BLaER1 treated with 17β-estradiol and CSF1 and Interleukin-3, amounts not matched to agents 10 nM and 100 nM (cell line): ENCODE measurements around the gene CHST3.

ENCODE experiments used
- H3K27ac ChIP-seq, 11 experiments: shearing (Covaris generic); formaldehyde crosslinking; 2 replicates each; pipeline ENCODE4 v1.8.1; 2022
- H3K27me3 ChIP-seq, 11 experiments: shearing (Covaris generic); formaldehyde crosslinking; 2 replicates each; pipeline ENCODE4 v1.8.1; 2022
- H3K36me3 ChIP-seq, 11 experiments: shearing (Covaris generic); formaldehyde crosslinking; 2 replicates each; pipeline ENCODE4 v1.8.1; 2022
- H3K4me1 ChIP-seq, 10 experiments: shearing (Covaris generic); formaldehyde crosslinking; 2 replicates each; pipeline ENCODE4 v1.8.1; 2022
- H3K4me2 ChIP-seq, 11 experiments: shearing (Covaris generic); formaldehyde crosslinking; 2 replicates each; pipeline ENCODE4 v1.8.1; 2022
- H3K4me3 ChIP-seq, 10 experiments: shearing (Covaris generic); formaldehyde crosslinking; 2 replicates each; pipeline ENCODE4 v1.8.1; 2022
- H3K9ac ChIP-seq, 11 experiments: shearing (Covaris generic); formaldehyde crosslinking; 2 replicates each; pipeline ENCODE4 v1.8.1; 2022
- H3K9me3 ChIP-seq, 11 experiments: shearing (Covaris generic); formaldehyde crosslinking; replicated peaks in 1 of 11; 2 replicates each; pipeline ENCODE4 v1.8.1; 2022
- H4K20me1 ChIP-seq, 11 experiments: shearing (Covaris generic); formaldehyde crosslinking; 2 replicates each; pipeline ENCODE4 v1.8.1; 2022
- Cebpa-rat ChIP-seq, 11 experiments: shearing (Covaris generic); IDR thresholded peaks; 2 replicates each; pipeline ENCODE4 v1.8.1; 2022

CHST3 gene

GRCh38 chr10:71945819-71946474, 18.2 kb upstream of the CHST3 start:
- no peaks in the 10 kb centered on the region for H3K4me1 ChIP-seq
- H4K20me1 ChIP-seq: no peaks in the 10 kb centered on the region
- 0 out of 20 replicates have a peak overlapping the region, but pooled peaks of 2 of the 10 experiments have one; percentile 2 to 8 for H3K4me3 ChIP-seq
- H3K4me2 ChIP-seq: no peak overlapping the region
- no peak overlapping the region for H3K27ac ChIP-seq
- no peak for TF ChIP-seq Cebpa-rat (IDR thresholded peaks at IDR 0.05)
- H3K9ac ChIP-seq: no peak overlapping the region
- H3K9me3 ChIP-seq: peaks cover 79 to 94% (median 90%) of the 10 kb centered on the region in 11 experiments
- peaks cover 0 to 7% (median 0%) of the 10 kb centered on the region in 11 experiments; a peak in 2 of 22 replicates for H3K36me3 ChIP-seq
- H3K27me3 ChIP-seq: no peaks in the 10 kb centered on the region

- H3K9ac ChIP-seq: no peak overlapping the region
- H3K9me3 ChIP-seq: peaks cover 79 to 98% (median 94%) of the 10 kb centered on the region in 11 experiments
- H3K4me3 ChIP-seq: peak overlapping the region in 2 of 10 experiments; percentile 13 to 20; a peak in 1 of 20 replicates
- H3K4me1 ChIP-seq: no peaks in the 10 kb centered on the region
- no peak for TF ChIP-seq Cebpa-rat (IDR thresholded peaks at IDR 0.05)
- no peak overlapping the region for H3K4me2 ChIP-seq
- H3K27ac ChIP-seq: no peak overlapping the region
- H3K36me3 ChIP-seq: peaks cover 0 to 7% (median 0%) of the 10 kb centered on the region in 11 experiments; a peak in 2 of 22 replicates
- no peaks in the 10 kb centered on the region for H4K20me1 ChIP-seq
- no peaks in the 10 kb centered on the region for H3K27me3 ChIP-seq
Observed at GRCh38 chr10:71946700-71947099, 17.5 kb upstream of the CHST3 start.

GRCh38 chr10:71948496-71949067, 15.6 kb upstream of the CHST3 start:
- no peak overlapping the region for H3K27ac ChIP-seq
- H3K4me2 ChIP-seq: no peak overlapping the region
- peaks cover 77 to 100% (median 98%) of the 10 kb centered on the region in 11 experiments for H3K9me3 ChIP-seq
- no peak for TF ChIP-seq Cebpa-rat (IDR thresholded peaks at IDR 0.05)
- no peaks in the 10 kb centered on the region for H4K20me1 ChIP-seq
- no peak overlapping the region for H3K4me3 ChIP-seq
- H3K36me3 ChIP-seq: peaks cover 0 to 7% (median 0%) of the 10 kb centered on the region in 11 experiments; a peak in 2 of 22 replicates
- no peak overlapping the region for H3K9ac ChIP-seq
- H3K27me3 ChIP-seq: no peaks in the 10 kb centered on the region
- H3K4me1 ChIP-seq: 0 out of 20 replicates have a peak, but pooled peaks cover 0 to 6% (median 0%) of the 10 kb centered on the region in 10 experiments

GRCh38 chr10:71950683-71951082, 13.5 kb upstream of the CHST3 start:
- no peak overlapping the region for H3K4me2 ChIP-seq
- no peak overlapping the region for H3K9ac ChIP-seq
- no peak overlapping the region for H3K4me3 ChIP-seq
- no peak for TF ChIP-seq Cebpa-rat (IDR thresholded peaks at IDR 0.05)
- peaks cover 76 to 100% (median 98%) of the 10 kb centered on the region in 11 experiments for H3K9me3 ChIP-seq
- H4K20me1 ChIP-seq: no peaks in the 10 kb centered on the region
- no peaks in the 10 kb centered on the region for H3K27me3 ChIP-seq
- H3K27ac ChIP-seq: no peak overlapping the region
- peaks cover 0 to 4% (median 0%) of the 10 kb centered on the region in 11 experiments; a peak in 1 of 22 replicates for H3K36me3 ChIP-seq
- H3K4me1 ChIP-seq: 0 out of 20 replicates have a peak, but pooled peaks cover 0 to 6% (median 0%) of the 10 kb centered on the region in 10 experiments

GRCh38 chr10:71952745-71953144, 11.4 kb upstream of the CHST3 start:
- Histone ChIP-seq H4K20me1 (no peaks in the 10 kb centered on the region), H3K4me3 (no peak overlapping the region), H3K27me3 (no peaks in the 10 kb centered on the region), H3K9ac (no peak overlapping the region), H3K27ac (no peak overlapping the region), H3K36me3 (peaks cover 0 to 4% (median 0%) of the 10 kb centered on the region in 11 experiments; a peak in 1 of 22 replicates), H3K4me1 (0 out of 20 replicates have a peak, but pooled peaks cover 0 to 6% (median 0%) of the 10 kb centered on the region in 10 experiments), H3K9me3 (peaks cover 57 to 82% (median 80%) of the 10 kb centered on the region in 11 experiments), H3K4me2 (no peak overlapping the region)
- TF ChIP-seq Cebpa-rat (IDR thresholded peaks at IDR 0.05): no peak

GRCh38 chr10:71957546-71958275, 6.5 kb upstream of the CHST3 start:
- 0 out of 22 replicates have a peak, but pooled peaks cover 0 to 4% (median 0%) of the 10 kb centered on the region in 11 experiments for H3K36me3 ChIP-seq
- peaks cover 7 to 25% (median 15%) of the 10 kb centered on the region in 11 experiments for H3K27me3 ChIP-seq
- H3K9ac ChIP-seq: no peak overlapping the region
- H3K27ac ChIP-seq: no peak overlapping the region
- peaks cover 0 to 6% (median 2%) of the 10 kb centered on the region in 10 experiments; a peak in 6 of 20 replicates for H3K4me1 ChIP-seq
- TF ChIP-seq Cebpa-rat (IDR thresholded peaks at IDR 0.05): no peak
- peaks cover 32 to 41% (median 36%) of the 10 kb centered on the region in 11 experiments for H3K9me3 ChIP-seq
- 0 out of 22 replicates have a peak overlapping the region, but pooled peaks of 1 of the 11 experiments have one; percentile 15 for H3K4me2 ChIP-seq
- H4K20me1 ChIP-seq: no peaks in the 10 kb centered on the region
- H3K4me3 ChIP-seq: no peak overlapping the region

GRCh38 chr10:71959526-71959925, 4.7 kb upstream of the CHST3 start:
- Histone ChIP-seq H3K4me2 (no peak overlapping the region), H3K9me3 (peaks cover 14 to 31% (median 28%) of the 10 kb centered on the region in 11 experiments), H3K4me1 (peaks cover 6 to 17% (median 11%) of the 10 kb centered on the region in 10 experiments; a peak in 18 of 20 replicates), H3K27ac (no peak overlapping the region), H3K36me3 (0 out of 22 replicates have a peak, but pooled peaks cover 0 to 4% (median 0%) of the 10 kb centered on the region in 11 experiments), H4K20me1 (peaks cover 0 to 11% (median 0%) of the 10 kb centered on the region in 11 experiments; a peak in 8 of 22 replicates), H3K27me3 (peaks cover 25 to 43% (median 34%) of the 10 kb centered on the region in 11 experiments), H3K9ac (no peak overlapping the region), H3K4me3 (no peak overlapping the region)
- TF ChIP-seq Cebpa-rat (IDR thresholded peaks at IDR 0.05): no peak

GRCh38 chr10:71961831-71962230, 2.4 kb upstream of the CHST3 start:
- no peak overlapping the region for H3K27ac ChIP-seq

More at GRCh38 chr10:71961831-71962230, 2.4 kb upstream of the CHST3 start:
- TF ChIP-seq Cebpa-rat (IDR thresholded peaks at IDR 0.05): no peak
- Histone ChIP-seq H3K4me1 (peaks cover 19 to 30% (median 23%) of the 10 kb centered on the region in 10 experiments), H3K27me3 (peaks cover 48 to 66% (median 57%) of the 10 kb centered on the region in 11 experiments), H3K36me3 (no peaks in the 10 kb centered on the region), H3K9ac (no peak overlapping the region), H3K4me3 (no peak overlapping the region), H3K4me2 (no peak overlapping the region), H3K9me3 (peaks cover 0 to 16% (median 14%) of the 10 kb centered on the region in 11 experiments; a peak in 15 of 22 replicates), H4K20me1 (peaks cover 0 to 21% (median 10%) of the 10 kb centered on the region in 11 experiments; a peak in 11 of 22 replicates)
